GM21576 (cell line): ENCODE results near the gene ANGPT4.
"Not testable (repeated sequence)": the region's sequence is repeated elsewhere in the genome, so short reads cannot be mapped to it uniquely, and the experiment has no call there.

ENCODE experiments used
- ATAC-seq: cut with Tn5 transposase; IDR thresholded peaks from one replicate; pipeline ENCODE4 v1.9.1; 2021; ENCODE audit warnings: mild to moderate bottlenecking, moderate library complexity; ENCODE audit not compliant: unreplicated experiment

ANGPT4 gene

DNA sequence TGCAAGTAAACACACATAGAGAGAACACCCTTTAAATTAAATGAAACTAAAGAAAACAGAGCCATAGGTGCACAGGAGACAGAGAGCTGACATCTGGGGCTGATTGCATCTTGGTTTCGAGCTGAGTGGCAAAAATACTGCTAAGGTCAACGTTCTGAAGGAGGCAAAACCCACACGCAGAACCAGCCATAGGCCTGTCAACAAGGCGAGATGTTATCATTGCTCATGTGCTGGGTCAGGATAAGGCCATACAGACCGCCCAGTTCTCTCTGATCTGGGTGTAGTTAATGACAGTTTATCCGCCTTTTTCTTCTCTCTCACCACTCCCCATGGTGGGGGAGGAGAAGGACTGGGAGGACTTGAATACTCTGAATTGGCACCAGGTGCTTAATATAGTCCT lies 87.1 kb downstream of the ANGPT4 start:
- ATAC-seq, result no peak

DNA sequence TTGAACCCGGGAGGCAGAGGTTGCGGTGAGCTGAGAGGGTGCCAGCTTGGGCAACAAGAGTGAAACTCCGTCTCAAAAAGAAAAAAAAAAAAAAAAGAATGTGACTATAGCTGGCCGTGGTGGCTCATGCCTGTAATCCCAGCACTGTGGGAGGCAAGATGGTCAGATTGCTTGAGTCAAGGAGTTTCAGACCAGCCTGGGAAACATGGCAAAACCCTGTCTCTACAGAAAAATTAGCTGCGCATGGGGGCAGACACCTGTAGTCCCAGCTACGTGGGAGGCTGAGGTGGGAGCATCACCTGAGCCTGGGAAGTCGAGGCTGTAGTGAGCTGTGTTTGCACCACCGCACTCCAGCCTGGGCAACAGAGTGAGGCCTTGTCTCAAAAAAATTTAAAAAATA lies 88.2 kb downstream of the ANGPT4 start:
- ATAC-seq, result not testable (repeated sequence)

DNA sequence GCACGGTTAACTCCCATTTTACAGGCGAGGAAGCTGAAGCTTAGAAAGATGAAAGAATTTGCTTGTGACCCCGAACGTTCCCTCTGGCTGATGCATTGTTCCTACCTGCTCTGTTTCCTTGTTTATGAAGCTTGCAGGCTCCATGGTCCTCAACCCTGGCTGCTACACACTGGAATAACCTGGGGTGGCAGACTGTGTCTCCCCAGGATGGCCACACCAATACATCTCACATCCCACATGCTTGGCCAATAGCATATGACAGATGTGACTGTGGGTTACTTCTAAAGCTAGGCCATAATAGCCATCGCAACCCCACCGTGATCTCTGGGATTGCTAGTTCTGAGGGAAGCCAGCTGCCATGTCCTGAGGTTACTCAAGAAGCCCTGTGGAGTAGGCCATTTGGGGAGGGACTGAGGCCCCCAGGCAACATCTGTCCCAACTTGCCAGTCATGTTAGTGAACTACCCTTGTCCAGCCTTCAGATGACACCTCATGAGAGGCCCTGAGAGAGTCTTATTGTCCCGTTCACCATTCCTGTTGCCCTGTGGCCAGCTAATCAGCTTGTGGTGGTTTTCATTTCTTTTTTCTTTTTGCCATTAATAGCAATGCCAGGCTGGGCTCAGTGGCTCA lies 89.3 kb downstream of the ANGPT4 start:
- no peak for ATAC-seq

DNA sequence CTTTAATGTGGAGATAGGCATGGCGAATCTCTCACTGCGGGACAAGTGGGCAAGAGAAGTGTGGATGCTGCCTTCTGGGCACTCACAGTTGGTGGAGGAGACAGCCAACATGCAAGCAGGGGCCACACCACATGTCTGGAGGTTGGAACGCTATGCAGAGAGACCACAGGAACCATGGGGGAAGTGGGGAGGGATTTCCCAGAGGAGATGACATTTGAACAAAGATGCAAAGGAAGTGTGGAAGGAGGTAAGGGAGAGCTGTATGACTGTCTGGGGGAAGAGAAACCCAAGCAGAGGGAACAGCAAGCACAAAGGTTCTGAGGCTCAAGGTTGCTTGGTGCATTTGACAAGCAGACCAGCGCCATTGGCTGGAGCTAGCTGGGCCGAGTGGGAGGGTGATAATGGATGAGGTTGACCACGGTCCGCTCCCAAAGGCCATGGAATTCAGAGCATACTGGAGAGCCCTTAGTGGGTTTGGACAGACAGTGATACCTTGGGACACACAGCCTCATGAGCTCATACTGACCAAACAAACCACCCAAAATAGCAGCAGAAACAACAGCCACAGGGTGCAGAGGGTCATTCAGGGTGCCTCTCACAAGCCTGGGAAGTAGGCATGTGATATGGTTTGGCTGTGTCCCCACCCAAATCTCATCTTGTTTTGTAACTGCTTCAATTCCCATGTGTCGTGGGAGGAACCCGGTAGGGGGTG lies 90.3 kb downstream of the ANGPT4 start:
- ATAC-seq, result no peak

DNA sequence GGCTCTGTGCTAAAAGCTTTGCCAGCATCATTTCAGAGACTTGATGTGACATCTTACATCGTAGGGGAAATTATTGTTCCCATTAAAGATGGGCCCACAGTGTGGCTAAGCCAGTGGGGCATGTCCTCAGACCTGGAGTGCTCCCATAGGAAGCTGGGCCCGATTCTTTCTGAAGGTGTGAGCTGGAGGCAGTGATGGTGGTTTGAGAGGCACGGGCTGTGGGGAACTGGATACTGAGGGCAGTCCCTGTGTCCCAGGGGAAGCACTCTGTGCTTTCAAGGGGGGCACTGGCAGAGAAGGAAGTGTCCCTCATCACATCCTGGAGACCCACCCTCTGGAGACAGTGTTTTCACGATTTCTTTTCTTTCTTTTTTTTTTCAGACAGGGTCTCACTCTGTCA lies 91.2 kb downstream of the ANGPT4 start:
- ATAC-seq, result no peak

DNA sequence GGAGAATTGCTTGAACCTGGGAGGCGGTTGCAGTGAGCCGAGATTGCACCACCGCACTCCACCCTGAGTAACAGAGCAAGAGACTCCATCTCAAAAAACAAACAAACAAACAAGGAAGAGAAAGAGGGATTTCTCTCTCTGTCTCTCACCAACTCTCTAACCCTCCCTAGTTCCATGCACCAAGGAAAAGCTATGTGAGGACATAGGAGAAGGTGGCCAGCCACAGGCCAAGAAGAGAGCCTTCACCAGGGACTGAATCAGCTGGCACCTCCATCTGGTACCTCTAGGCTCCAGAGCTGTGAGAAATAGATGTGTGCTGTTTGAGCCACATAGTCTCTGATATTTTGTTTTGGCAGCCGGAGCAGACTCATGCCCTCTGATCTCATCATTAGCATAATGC lies 91.6 kb downstream of the ANGPT4 start:
- ATAC-seq, result no peak

DNA sequence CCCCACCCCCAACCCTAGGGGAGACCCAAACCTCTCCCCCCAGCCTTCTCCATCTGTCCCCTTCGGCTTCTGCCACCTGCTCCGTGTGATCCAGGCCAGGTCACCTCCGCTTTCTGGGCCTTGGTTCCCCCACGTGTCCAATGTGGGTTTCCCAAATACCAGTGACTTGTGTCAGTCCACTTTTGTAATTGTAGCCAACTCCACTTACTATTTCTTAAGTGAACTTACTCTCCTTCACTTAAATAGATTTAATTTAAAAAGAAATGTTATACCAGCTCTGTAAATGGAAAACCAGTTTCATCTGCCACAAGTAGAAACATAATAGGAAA lies 92.6 kb downstream of the ANGPT4 start:
- no peak for ATAC-seq

DNA sequence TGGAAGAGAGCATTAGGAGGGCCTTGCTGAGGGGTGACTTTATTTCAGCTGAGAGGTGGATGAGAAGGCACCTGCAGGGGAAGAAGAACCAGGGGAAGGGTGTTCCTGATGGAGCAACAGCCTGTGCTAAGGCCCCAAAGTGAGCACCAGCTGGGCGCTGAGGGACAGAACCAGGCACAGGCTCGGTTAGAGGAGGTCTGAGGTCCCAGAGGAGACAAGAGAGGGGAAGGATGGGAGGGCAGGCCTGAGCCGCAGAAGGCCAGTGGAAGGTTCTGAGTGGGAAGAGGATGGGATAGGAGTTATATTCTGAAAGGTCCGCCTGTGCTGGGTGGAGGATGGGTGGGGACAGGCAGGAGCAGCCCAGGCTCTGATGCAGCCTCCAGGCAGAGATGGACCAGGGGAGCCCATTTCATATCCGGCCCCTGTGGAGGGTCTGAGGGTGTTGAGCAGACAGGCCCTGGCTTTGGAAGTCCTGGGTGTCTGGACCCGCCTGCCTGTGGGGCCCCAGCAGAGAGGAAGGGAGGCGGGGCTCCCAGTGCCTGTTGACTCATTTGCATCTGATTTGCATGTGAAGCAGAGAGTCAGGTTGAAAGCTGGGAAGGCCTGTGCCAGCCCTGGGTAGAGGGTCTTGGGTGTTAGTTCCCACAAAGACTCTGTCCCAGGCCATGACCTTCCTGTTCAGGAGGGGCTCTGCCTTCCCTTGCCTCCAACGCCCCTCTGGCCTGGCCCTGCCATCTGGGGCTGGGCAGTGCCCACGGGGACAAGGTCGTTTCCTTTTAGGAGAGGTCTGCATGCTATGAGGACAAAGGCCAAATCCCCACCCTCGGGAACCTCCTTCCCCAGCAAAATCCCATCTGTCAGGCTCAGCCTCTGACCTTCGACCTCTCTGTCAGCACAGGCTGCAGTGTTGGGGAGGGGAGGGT lies 93.2 kb downstream of the ANGPT4 start:
- no peak for ATAC-seq

DNA sequence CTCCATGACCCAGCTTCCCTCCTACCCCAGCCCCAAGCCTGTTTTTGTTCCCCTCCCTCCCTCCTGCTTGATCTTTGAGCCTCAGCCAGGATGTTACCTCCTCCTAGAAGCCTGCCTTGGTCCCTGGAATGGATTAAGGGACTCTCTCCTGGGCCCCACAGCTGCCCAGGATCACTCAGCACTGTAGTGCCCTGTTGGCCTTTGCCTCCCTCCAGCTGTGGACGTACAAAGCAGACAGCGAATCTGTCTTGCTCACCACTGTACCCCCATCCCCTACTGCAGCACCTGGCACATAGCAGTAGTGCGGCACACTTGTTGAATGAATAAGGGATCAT lies 94.4 kb downstream of the ANGPT4 start:
- ATAC-seq, result no peak

DNA sequence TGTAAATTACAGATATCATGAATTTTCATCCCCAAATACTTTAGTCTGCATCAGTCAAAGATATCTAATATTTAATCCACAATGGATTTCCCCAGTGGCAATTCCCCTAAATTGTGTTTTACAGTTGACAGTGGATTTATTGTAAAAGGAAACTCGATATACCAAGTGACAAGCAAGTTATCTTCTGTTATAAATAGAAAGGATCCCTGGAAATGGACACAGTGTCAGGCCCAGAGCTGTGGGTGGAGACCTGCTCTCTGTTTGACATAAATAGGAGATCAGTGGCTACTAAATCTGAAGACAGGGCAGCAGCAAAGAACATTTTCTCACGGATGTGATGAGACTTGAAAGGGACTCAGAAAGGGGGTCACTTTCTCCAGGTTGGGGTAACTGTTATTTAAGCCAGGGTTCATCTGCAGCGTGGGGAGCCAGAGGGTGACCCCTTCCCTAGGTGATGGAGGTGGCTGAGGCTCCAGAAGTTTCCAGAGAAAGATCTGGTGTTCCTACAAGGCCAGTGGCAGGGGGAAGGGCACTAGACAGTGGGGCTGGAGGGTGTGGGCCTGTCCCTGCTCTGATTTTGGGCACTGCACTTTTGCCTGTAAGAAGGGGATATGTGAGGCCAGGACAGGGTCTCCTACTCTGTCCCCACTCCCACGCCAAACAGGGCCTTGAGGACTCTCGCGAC lies 94.9 kb downstream of the ANGPT4 start:
- no peak for ATAC-seq

DNA sequence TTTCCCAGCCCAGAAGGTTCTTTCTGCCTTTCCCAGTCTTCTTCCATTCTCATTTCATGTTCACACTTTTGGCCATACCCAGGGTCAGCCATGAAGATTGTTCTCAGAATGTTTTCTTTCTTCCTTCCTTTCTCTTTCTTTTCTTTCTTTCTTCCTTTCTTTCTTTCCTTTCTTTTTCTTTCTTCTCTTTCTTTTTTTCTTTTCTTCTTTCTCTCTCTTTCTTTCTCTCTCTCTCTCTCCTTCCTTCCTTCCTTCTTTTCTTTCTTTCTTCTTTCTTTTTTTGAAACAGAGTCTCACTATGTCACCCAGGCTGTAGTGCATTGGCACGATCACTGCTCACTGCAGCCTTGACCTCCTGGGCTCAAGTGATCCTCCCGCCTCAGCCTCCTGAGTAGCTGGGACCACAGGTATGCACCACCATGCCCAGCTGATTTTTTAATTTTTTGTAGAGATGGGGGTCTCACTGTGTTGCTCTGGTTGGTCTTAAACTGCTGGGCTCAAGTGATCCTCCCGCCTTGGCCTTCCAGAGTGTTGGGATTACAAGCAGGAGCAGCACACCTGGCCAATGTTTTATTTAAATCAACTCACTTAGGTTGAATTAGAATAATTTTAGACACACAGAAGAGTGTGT lies 95.7 kb downstream of the ANGPT4 start:
- ATAC-seq, result no peak
